ENCODE measurements around the gene KRT24. TPM values are rescaled to one million over a fixed set of nuclear protein-coding genes. Genes with fewer than 3 reads are reported as not detected.
"Not testable (repeated sequence)": the region's sequence is repeated elsewhere in the genome, so short reads cannot be mapped to it uniquely, and the experiment has no call there.

Gene KRT24
- polyA plus RNA-seq (2013, experiment 1 of 2; ENCODE audit: insufficient read length), result not detected
- not detected for polyA plus RNA-seq (2013, experiment 2 of 2; ENCODE audit: insufficient read length)

DNA sequence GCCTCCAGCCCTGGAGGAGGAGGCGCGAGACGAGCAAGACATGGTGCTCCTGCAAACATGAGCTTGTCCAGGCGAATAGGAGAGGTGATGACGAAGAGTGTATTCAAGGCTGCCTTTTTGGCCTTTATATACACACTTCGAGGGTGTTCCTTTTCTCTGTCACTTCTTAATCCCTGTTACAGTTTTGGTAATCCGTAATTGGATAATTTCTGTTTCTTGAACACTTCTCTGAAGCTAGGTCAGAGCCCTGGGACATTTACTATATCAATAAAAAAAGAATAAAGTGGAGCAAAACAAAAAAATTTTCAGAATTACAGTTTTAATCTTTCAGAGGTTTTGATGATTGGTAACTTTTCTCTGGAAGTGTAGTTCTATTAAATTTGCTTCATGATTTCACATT, at the start of gene KRT24:
TSS of gene KRT24 (minus strand) at position 101 of the 400 bp plus-strand sequence. CDS start at position 42, 59 bp downstream.
- no peak for DNase-seq

DNA sequence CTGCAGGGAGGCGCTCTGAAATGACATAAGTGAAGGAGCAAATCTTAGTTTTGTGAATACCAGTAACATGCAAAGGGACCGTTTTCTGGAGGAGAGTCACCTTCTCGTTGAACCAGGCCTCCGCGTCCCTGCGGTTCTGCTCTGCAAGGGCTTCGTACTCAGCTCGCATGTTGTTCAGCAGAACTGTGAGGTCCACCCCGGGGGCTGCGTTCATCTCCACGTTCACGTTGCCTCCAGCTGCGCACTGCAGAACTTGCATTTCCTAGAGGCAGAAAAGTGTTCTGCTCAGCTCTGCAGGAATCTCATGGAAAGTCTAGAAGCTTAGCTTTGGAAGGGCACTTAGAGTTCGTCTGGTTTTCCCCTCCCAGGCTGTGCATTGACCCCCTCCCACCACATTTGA, 47.5 kb upstream of the KRT24 start:
- no peak for DNase-seq

DNA sequence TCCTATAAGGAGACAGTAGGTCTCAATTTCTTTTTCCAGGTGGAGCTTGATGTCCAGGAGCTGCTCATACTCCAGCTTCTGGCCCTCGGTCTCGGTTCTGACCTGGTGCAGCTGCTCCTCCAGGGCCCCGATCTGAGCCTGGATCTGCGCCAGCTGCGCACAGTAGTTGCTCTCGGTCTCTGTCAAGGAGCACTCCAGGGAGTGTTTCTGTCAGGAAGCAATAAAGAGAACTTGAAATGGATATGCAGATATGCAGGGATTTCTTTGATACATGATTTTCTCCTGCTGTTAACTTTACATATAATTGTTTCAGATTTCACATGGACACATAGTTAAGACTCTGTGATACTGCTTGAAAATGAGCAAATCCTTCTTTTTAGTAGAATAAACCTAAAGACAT, 46.8 kb upstream of the KRT24 start:
- no peak for DNase-seq

DNA sequence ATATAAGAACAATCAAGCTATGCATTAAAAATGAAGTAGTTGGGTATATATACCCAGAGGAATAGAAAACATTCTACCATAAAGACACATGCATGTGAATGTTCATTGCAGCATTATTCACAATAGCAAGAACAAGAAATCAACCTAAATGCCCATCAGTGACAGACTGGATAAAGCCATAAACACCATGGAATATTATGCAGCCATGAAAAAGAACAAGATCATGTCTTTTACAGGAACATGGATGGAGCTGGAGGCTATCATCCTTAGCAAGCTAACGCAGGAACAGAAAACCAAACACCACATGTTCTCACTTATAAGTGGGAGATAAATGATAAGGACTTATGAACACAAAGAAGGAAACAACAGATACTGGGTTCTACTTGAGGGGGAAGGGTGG, 45.1 kb upstream of the KRT24 start:
- DNase-seq, result not testable (repeated sequence)

DNA sequence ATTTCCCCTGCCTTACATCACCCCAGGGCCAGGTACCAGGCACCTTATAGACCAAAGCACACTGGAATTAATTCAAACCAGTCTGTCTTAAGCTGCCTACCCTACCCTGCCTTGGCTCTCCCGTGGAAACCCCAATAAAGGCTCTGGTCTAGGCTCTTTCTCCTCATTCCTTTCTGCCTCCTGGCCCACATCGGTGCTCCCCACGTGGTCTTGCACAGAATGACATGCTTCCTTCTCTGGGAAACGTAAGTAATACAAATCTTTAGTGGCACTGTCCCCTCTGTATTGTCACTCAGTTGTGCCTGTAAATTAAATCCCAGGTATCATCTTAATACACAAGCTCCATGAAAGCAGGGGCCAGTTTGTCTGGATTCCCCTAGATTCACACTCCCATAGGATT, 35.0 kb upstream of the KRT24 start:
- DNase-seq, result no peak

DNA sequence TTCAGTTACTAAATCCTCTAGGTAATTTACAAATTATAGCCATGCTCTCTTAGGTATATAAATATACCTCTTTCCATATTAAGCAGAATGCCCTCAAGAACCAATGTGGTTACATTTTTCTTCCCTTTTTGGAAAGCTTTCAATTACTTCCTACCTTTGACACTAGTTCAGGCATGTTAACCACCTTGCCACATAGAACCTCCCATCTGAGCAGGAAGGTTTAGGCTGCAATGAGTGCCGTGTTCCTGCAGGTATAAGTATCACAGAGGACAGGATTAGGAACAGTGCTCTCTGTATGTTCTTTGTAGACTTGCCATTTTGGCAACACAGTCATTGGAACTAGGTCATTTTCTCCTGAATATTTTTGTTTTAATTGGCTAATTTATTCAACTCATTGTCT, 31.5 kb upstream of the KRT24 start:
- no peak for DNase-seq

DNA sequence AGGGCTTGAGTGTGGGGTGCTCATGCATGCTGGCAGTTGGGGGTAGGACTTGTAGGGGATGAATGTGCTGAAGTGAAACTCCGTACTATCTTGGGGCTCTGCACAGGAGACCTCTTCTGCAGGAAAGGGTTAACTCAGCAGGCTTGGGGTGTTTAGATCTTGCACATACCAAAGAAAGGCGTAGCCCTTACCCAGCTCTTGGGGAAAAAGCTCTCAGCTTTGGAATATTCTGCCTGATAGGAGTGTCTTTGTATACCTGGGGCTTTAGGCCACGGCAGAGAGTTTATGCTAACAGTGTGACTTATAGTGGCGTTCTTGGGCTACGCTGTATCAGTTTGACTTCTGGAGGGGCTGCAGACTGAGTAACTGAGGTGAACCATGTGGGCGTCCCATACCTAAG, 30.5 kb upstream of the KRT24 start:
- no peak for DNase-seq

DNA sequence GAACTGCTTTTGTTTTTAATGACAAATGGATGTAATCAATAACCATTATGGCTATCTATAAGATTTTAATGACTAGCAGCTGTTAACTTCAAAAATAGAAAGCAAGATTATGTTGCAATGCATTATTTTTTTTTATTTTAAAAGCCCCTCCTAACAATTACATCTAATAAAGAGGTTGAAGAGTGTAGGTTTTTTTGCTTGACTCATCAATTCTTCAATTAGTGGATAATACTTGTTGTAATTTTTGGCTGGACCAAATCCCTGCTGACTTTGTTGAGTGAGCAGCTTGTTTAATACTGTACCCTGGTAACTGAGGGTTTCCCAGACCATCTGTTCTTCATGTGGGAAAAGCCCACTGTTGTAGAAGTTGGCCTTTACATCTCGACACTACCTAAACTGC, 27.4 kb upstream of the KRT24 start:
- no peak for DNase-seq

DNA sequence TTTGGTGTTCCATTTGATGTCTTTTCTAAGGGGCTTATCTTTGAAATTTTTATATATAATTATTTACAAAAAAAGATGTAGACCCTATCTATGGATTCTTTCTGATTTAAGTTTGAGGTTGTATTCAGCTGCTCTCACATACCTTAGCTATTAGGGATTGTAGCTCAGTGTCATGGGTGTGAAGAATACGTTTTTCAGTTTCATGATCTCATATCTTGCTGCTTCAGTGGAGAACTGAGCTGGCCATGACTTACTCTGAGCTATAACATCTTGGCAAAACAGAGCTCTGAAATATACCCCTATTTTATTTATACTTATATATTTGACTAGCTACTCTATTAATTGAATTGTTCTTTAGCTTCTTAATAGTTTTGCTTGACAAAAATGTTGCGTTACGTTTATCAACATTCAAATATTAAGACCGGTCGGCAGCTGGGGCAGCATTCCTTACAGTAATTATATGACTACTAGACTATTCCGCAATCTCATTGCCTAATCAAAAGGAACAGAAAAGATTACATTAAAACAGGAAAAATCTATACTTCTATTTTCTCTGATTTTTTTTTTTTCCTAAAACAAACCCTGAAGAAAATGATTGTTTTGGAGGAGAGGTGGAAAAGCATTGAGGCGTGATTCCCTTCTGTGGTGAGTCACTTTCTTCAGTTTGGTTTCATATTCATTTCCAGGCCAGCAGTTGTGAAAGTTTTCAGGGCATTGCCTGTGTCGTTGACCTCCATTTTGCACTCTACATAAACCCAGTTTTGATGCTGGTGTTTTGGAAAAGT, 24.1 kb upstream of the KRT24 start:
- DNase-seq, result peak; percentile 10

DNA sequence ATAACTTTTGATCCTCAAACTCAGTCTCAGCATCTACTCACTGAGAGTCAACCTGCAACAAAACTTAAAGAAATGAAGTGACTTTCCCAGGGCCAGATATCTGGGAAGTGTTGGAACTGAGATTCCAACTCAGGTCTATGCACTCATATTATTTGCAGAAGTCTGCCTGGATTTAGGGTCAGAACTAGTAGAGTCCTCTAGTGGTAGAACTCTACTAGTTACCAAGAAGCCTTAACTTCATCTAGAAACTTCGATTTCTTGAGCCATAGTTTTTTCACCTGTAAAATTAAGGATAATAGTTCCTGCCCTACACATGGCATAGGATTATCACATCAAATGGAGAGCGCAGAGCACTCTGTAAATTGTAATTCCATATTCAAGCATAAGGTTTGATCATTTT, 23.4 kb upstream of the KRT24 start:
- DNase-seq, result no peak

DNA sequence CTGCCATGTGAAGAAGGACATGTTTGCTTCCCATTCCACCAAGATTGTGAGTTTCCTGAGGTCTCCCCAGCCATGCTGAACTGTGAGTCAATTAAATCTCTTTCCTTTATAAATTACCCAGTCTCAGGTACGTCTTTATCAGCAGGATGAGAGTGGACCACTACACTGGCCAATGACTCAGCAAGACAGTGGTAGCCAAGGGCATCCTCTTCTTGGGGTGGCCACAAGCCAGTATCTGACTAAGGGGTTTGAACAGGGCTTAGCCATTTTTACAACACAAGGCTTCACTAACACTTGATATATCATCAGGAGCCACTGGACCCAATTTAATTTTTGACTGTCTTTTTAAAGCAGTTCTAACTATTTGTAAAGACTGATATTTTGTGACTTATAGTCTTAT, 21.1 kb upstream of the KRT24 start:
- DNase-seq, result no peak

DNA sequence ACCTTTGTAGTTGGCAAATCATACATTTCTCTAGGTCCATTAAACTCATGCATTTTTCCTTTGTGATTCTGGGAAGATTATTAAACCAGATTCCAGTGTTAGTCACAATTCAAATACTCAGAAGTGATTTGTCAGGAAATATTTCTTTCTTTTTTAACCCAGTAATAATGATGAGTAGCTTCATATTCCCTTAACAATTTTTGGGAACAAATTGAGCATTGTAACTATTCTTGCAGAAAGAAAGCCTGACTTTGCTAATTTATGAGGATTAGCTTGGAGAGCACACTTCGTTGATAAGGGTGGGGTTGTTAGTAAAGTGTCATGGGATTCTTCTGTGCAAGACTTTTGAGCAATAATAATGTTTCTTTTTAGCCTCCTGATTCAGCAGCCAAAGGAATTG, 18.7 kb upstream of the KRT24 start:
- DNase-seq, result no peak

DNA sequence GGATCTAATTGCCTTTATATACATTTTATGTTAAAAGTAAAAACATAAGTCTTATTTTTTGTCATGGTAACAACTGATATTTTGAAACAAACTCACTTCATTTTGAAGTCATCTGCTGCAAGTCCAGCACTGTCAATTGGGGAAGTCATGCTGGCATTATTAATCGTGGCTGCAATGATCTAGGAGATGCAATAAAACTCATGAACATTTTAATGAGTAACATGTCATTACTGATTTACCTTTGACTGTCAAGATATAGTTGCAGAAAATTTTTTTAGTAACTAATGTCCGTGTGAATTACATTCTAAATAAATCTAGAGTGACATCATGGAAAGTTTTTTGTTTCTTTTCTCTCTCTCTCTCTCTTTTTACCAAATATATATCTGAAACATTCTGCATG, 17.3 kb upstream of the KRT24 start:
- DNase-seq, result no peak

DNA sequence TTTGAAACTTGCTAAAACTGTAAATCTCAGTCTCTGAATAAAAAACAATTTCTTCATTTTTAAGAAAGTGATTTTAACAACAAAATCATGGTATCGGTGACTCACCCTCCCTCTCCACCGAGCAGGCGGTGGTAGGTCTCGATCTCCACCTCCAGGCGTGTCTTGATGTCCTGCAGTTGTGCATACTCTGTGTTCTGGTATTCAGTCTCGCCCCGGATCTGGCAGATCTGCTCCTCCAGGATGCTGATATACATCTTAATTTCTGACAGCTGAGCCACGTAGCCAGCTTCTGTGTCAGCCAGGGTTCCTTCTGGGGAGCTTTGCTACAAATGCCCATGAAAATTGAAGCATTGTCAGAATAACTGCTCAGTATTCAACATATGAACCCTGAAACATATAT, 15.4 kb upstream of the KRT24 start:
- DNase-seq, result no peak

DNA sequence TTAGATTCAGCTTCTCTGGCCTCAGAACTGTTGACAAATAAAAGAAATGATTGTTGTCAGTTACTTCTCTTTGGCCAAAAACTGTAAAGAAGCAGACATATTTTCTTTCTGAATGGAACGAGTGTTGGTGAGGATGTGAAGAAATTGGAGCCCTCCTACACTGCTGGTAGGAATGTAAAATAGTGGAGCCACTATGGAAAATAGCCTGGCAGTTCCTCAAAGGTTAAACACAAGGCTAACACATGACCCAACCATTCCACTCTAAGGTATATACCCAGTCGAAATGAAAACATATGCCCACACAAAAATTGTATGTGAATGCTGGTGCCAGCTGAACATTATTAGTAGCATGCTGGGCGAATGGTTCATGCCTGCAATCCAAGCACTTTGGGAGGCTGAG, 14.2 kb upstream of the KRT24 start:
- DNase-seq, result no peak

DNA sequence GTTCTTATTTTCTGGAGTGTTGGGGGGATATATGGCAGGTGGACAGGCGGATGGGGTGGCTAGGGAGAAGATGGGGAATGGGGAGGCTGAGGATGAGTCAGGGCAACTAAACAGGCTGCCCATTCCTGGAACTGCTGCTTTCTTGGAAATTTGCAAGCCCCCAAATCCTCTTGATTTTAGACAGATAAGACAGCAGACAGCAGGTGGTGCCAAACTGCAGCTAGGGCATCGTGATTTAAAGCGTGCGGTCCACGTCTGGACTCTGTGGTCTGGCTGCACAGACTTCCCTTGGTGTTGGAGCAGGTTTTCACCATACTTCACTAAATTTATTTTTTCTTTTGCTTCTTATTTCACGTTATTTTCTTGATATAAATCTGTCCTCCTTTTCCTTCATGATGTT, 10.9 kb upstream of the KRT24 start:
- DNase-seq, result no peak

DNA sequence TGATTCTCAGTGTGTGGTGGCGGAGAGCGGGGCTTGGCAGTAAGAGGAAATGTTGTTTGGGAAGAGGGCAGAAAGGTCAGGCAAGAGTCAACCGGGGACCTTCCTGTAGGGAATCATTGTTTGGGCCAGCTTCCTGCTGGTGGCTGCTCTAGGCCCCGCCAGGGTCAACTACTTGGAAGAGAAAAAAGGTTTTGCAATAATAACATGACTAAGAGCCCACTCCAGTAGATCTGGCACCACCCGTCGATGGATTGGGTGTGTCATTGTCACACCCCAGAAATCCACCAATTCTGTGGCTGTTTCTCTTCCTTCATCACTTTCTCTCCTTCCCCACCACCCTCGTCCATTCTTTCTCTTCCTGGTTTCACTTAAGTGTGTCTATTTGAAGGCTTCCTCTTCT, 4.2 kb upstream of the KRT24 start:
- no peak for DNase-seq

DNA sequence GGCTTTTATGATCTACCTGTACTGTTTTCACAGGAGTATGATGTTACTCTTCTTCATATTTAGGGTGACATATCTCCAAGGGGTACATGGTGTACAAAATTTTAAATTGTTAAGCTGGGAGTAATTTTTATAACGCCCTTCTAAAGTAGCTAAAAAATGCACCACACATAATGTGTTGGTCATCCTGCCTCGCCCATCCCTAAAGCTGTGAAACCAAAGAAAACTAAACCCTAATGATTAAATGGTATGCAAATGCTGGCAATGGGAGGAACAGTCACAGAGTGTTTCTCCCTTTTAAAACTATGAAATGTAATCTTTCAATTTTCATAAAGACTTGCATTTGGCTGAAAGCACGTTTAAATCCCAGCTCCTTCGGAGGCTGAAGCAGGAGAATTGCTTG, 2.0 kb upstream of the KRT24 start:
- DNase-seq, result no peak

DNA sequence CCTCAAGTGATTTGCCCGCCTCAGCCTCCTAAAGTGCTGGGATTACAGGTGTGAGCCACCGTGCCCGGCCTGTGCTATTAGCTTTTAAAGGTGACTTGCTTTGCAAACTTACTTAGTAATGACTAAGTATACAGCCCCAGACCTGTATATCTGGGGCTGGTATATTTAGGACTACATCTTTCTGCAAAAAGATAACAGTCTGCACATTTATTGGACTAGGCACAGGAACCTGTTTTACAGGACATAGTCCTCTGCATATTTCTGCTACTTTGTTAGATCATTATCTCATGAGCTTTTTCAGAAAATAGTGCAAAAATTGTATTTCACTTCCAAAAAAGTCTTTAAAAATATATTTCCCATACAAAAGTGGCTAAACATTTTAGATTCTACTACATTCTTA, 1.3 kb downstream of the KRT24 start:
- no peak for DNase-seq

DNA sequence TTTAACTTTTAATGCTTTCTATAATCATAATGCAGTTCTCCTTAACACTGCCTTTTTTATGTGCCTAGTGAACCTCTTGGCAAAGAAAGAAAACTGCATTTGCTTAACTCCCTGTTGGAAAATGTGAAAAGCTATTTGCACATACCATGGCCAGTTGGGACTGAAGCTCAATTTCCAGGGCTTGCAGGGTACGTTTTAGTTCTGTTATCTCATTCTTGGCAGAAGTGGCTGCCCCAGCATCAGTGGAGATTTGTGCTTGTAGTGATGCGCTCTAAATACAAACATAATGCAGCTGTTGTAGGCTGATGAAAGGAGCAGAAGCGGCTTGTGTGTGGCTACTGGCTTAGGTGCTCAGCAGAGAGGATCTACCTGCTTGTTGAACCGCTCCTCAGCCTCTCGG, 3.7 kb downstream of the KRT24 start:
- DNase-seq, result no peak

DNA sequence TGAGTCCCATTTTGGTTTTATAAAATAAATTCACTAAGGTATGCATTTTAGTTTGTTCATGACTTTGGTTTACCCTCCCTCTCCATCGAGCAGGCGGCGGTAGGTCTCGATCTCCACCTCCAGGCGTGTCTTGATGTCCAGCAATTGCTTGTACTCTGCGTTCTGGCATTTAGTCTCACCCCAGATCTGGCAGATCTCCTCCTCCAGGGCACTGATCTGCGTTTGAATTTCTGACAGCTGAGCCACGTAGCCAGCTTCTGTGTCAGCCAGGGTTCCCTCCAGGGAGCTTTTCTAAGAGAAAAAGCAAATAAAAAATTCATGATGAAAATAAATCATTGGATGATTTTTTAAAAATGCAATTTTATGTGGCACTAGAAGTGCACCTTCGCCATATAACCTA, 4.2 kb downstream of the KRT24 start:
- DNase-seq, result no peak

DNA sequence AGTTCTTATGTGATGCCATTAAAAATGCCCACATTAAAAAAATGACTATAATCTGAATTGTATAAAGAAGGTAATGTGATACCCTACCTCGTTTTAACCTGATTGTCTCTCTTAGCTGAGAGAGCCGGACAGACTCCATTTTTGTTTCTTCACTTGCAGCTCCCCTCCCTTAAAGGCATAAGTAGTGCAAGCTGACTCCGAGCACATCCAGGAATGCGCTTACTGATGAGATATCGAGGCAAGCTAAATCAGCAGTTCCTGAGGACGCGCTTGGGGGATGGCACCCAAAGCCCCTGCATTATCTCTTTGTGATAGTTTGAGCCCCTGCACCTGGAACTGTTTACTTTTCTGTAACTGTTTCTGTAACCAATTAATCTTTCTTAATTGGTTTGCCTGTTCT, 6.3 kb downstream of the KRT24 start:
- DNase-seq, result no peak

DNA sequence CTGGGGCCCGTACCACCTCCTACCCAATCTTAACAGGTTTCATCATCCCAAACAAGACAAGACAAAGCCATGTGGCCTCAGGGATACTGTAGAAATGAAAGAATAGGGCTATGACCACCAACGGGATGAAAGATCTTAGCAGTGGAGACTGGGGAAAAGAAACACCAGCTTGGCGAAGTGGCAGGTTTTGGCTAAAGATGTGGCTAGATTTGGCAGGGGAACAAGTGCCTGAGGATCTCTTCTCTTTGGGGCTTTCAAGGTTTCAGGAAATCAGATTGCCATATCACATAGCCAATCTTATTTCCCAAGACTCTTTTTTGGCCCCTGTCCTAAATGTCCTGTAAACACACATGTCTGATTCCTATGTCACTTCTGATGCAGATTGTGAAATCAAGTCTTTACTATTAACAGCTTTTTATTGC, 6.9 kb downstream of the KRT24 start:
- no peak for DNase-seq

DNA sequence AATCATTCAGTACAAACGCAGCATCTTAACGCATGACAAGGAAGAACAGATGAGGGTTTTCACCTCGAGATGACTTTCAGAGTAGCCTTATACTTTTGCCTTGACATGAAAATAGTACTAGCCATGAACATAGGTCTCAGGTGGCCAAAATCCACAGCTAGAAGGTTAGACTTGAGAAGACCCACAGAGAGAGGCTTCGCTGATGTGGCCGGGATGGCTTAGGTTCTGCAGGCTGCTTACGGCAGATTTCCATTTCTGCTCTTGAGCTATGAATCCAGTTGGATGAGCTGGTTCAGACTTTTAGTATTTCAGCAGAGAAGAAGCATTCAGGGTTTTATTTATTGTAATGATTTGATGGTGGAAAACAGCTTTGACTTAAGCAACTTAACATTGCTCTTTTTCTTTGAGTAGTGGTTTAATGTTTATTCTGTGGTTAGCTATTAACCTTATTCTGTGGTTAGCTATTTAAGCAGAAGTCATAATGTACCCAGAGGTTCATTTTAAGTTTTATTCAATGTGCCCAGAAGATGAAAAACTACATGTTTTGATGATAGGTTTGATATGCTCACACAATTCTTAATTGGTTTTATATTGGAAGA, 7.6 kb downstream of the KRT24 start:
- DNase-seq, result no peak

DNA sequence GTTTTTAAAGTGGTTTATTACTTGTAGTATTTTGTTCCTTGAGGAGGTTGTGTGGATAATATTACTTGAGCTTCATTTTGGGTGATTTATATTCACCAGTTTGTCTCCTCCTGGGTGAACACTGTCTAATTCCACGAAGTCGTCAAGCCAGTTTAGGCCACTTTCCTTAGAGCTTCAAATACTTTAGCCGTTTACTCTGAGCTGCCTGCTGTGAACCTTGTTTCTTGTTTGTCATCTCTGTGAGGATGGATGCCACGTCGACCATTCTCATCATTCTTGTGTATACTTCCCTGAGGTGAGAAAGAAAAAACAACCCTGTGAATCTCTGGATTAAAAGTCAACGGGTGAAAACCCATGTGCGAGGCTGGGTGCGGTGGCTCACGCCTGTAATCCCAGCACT, 9.0 kb downstream of the KRT24 start:
- DNase-seq, result no peak
